ENCODE results near the gene DENND2A.
A peak's percentile ranks its signal among the peaks of the same experiment; 100 is the strongest.
"Not testable (repeated sequence)": the region's sequence is repeated elsewhere in the genome, so short reads cannot be mapped to it uniquely, and the experiment has no call there.

The DENND2A gene

DNA sequence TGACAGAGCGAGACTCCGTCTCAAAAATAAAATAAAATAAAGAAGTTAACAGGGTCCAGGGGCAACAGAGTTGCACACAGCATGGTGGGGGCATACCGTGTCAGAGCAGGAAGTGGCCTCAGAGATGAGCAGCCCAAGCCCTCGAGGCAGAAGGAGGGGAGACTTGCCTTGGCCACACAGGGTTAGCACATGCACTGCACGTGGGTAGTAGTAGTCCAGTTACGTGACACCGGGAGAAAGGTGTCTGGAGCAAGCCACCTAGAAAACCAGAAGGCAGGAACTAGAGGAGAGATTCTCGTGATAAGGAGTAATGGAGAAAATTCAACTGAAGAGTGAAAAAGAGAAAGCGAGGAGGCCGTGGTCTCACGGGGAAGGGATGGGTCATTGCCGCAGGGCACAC is 9.8 kb upstream of the DENND2A start:
- ChIA-PET POLR2A (ENCODE audit: low non-redundant PET) (no interaction called here), CTCF (interaction anchor here (0.7 to 4.0 kb wide), 2 partner anchors 124 to 133 kb away, joined by 4 to 31 read pairs; no protein-coding TSS in a partner anchor)
- TF ChIP-seq, protein P1, sequence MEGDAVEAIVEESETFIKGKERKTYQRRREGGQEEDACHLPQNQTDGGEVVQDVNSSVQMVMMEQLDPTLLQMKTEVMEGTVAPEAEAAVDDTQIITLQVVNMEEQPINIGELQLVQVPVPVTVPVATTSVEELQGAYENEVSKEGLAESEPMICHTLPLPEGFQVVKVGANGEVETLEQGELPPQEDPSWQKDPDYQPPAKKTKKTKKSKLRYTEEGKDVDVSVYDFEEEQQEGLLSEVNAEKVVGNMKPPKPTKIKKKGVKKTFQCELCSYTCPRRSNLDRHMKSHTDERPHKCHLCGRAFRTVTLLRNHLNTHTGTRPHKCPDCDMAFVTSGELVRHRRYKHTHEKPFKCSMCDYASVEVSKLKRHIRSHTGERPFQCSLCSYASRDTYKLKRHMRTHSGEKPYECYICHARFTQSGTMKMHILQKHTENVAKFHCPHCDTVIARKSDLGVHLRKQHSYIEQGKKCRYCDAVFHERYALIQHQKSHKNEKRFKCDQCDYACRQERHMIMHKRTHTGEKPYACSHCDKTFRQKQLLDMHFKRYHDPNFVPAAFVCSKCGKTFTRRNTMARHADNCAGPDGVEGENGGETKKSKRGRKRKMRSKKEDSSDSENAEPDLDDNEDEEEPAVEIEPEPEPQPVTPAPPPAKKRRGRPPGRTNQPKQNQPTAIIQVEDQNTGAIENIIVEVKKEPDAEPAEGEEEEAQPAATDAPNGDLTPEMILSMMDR (conservative IDR thresholded peaks at IDR 0.05; ENCODE audit: low read depth), result no peak
- peak overlapping the region; percentile 47 for H3K27ac ChIP-seq
- no peak for DNase-seq (ENCODE audit: low spot score)

DNA sequence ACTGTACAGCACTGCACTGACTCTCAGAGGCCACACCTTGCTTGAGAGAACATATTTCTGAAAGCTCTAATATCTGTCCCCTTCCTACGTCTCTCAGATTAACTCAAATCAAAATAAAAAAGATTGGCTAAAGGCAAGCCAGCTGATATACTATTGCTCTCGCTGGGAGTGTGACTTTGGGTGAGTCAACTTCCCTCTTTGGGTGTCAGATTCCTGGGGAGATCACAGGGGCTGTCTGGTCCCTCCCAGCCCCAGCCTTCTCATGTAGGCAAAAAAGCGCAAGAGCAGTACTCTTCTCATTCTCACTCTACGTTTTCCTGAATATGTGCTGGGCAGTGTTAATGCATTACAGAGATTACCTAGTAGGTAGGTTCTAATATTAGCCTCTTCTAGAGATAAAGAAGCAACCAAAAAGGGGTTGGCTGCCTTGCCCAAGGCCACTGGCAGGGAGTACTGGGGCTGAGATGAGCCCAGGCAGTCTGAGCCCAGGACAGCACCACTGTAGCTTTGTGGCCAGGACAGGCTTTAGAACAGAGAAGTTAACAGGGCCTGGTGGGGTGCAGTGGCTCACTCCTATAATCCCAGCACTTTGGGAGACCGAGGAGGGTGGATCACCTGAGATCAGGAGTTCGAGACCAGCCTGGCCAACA is 9.1 kb upstream of the DENND2A start:
- TF ChIP-seq, protein P1 (conservative IDR thresholded peaks at IDR 0.05; ENCODE audit: low read depth), result no peak
- POLR2A ChIA-PET (ENCODE audit: low non-redundant PET), result no interaction called here
- H3K27ac ChIP-seq, result peak overlapping the region; percentile 47
- peak; percentile 20 for DNase-seq (ENCODE audit: low spot score)
- CTCF ChIA-PET, result interaction anchor here (0.7 kb wide), 1 partner anchor 973 kb away, joined by 3 read pairs; no protein-coding TSS in a partner anchor

DNA sequence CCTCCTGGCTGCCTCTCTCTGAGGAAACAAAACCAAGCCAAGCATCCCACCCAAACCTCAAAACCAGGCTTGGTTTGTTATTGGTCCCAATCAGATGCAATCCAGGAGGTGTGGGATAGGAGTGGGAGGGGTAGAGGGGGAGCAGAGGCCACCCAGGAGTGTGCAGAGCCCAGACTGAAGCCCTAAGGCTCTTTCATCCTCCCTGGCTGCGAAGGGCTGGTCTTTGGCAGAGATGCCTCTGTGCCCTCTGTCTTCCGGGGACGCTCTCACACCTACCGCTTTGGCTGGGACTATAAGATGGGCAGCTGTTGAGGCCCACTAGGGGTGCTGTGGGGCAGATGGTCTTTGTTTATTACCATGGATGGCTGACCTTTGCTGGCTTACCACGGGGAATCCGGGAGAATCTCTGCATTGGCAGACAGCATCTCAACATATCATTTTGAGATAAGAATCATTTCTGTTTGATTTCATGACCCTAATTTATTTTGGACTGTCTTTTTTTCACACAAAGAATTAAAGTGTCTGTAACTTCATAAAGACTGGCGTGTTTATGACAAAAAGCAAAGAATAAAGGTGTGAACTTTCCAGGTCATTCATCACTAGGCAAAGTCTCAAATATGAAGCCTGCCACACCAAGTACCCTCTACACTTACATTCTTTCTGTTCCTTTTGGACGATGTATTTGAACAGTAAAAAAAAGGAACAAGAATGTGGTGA is 6.5 kb upstream of the DENND2A start:
- H3K27ac ChIP-seq, result no peak overlapping the region
- POLR2A ChIA-PET (ENCODE audit: low non-redundant PET), result no interaction called here
- peak; percentile 50 for DNase-seq (ENCODE audit: low spot score)
- TF ChIP-seq, protein P1 (conservative IDR thresholded peaks at IDR 0.05; ENCODE audit: low read depth), result peak; percentile 58
- CTCF ChIA-PET, result interaction anchor here (0.6 to 1.3 kb wide), 2 partner anchors 135 to 142 kb away, joined by 4 read pairs; no protein-coding TSS in a partner anchor

DNA sequence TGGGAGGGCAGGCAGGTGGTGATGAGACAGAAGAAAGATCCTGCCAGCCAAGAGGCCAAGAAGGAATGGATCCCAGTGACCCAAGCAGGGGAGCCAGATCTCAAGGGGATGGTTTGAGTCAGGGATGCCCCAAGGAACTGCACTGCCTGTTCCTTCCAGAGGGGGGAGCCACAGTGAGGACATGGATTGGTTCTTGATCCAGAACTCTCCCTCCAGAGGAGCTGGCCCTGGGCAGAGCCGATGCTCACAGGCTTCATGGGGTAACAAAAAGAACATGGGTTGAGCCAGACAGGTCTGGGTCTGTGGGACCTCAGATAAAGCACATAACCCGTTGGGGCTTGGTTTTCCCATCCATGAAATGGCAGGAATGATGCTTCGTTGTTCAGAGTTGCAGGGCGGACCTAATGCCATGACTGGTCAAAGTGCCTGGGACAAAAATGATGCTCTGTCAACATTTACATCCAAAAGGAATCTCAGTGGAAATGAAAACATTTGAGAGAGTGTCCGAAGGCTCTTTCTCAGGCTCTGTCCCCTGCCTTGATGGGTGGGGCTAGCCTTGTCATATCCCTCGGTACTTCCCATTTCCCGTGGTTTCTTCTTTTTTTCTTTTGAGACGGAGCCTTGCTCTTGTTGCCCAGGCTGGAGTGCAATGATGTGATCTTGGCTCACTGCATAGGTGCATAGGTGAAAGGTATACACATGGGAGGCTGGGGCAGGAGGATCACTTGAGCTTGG is 4.7 kb upstream of the DENND2A start:
- TF ChIP-seq, protein P1 (conservative IDR thresholded peaks at IDR 0.05; ENCODE audit: low read depth), result no peak
- ChIA-PET CTCF (no interaction called here), POLR2A (ENCODE audit: low non-redundant PET) (no interaction called here)
- DNase-seq (ENCODE audit: low spot score), result no peak
- H3K27ac ChIP-seq, result no peak overlapping the region

DNA sequence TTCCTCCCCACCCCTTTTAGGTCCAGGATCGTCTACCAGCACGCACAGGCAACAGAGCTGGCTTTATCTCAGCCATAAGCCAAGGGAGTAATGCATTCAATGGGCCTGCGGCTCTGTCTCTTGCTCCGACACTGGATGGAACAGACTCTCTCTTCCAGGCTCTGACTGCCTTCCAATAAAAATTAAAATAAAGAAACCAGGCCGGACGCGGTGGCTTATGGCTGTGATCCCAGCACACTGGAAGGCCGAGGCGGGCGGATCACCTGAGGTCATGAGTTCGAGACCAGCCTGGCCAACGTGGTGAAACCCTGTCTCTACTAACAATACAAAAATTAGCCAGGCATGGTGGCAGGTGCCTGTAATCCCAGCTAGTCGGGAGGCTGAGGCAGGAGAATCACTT is 4.1 kb upstream of the DENND2A start:
- DNase-seq (ENCODE audit: low spot score); POLR2A ChIA-PET (ENCODE audit: low non-redundant PET); H3K27ac ChIP-seq; CTCF ChIA-PET: not testable (repeated sequence)

DNA sequence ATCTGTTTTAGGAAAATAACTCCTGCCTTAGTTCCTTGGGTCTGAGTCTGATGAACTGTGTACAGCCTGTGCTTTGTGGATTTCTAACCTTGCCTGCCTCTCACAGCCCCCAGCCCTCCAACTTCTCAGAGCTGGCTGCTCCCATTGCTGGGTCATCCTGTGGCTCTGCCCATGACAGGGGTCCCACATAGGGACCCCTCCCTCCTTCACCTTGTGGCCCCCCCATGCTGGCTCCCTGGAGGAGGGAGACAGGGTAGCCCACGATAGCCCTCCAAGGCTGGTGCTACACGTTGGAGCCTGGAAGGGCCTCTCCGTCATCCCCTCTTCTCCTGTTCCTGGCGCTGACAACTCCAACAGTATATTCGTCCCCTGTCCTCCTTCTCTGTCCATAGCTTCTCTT is 2.8 kb upstream of the DENND2A start:
- no peak overlapping the region for H3K27ac ChIP-seq
- DNase-seq (ENCODE audit: low spot score), result no peak
- POLR2A ChIA-PET (ENCODE audit: low non-redundant PET), result no interaction called here
- CTCF ChIA-PET, result no interaction called here
- TF ChIP-seq, protein P1 (conservative IDR thresholded peaks at IDR 0.05; ENCODE audit: low read depth), result no peak

Data from RWPE1 (cell line).